ENCODE measurements around the gene OLFML2A. TPM values are rescaled to one million over a fixed set of nuclear protein-coding genes. Genes with fewer than 3 reads are reported as not detected.
A peak's percentile ranks its signal among the peaks of the same experiment; 100 is the strongest.
"Not testable (repeated sequence)": the region's sequence is repeated elsewhere in the genome, so short reads cannot be mapped to it uniquely, and the experiment has no call there.

The OLFML2A gene
- polyA plus RNA-seq, 1 donor = 11.7 TPM

DNA sequence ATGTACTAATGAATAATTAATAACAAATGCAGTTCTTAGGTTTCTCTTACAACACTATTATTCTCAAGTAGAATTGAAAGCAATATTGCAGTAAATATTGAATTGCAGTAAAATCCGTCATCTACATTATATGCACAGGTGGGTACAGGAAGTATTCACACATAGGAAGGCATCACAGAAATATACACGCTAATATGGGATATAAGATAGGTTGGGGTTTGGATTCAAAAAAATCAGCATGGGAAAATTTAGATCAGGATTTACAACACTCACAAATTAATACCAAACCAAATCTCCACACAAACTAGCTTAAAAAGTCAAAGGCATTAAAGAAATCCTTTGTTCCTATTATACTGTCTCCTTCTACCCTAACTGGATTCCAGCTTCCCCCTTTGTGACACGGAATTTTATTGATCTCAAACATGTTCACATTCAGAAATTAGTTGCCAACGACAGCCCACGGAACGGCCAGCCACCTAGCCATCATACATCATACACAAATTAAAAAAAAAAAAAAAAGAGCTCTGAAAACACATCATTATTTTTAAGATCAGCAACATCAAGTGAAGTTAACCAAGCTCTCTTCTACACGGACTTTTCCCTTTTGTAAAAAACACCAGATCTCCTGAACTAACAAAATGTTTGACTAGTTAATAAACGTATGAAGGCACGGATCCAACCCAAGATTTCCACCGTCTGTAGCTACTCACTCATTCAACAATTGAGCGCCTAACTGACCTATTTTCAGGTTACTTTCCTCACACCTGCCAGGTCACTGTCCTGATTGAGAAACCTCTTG is 8.0 kb upstream of the OLFML2A start:
- H3K4me1 ChIP-seq (ENCODE audit: control insufficient read depth, insufficient read depth, low read length) = no peaks in the 10 kb centered on the region
- peaks cover 14% of the 10 kb centered on the region for H3K27me3 ChIP-seq (ENCODE audit: control insufficient read depth, insufficient read depth, low read length)
- peak overlapping the region; percentile 74 for H3K4me3 ChIP-seq (ENCODE audit: low read length)
- peak overlapping the region; percentile 83 for H3K27ac ChIP-seq (ENCODE audit: low read length)
- peak in 1 of 2 donors; percentile 28 for DNase-seq
- no peaks in the 10 kb centered on the region for H3K36me3 ChIP-seq (ENCODE audit: control insufficient read depth, insufficient read depth, low read length)
- 20% methylated on average over 1 of the region's 11 CpGs for WGBS (ENCODE audit: insufficient coverage, low lambda C conversion rate)
- no peaks in the 10 kb centered on the region for H3K9me3 ChIP-seq (ENCODE audit: control insufficient read depth, low read depth, low read length)

DNA sequence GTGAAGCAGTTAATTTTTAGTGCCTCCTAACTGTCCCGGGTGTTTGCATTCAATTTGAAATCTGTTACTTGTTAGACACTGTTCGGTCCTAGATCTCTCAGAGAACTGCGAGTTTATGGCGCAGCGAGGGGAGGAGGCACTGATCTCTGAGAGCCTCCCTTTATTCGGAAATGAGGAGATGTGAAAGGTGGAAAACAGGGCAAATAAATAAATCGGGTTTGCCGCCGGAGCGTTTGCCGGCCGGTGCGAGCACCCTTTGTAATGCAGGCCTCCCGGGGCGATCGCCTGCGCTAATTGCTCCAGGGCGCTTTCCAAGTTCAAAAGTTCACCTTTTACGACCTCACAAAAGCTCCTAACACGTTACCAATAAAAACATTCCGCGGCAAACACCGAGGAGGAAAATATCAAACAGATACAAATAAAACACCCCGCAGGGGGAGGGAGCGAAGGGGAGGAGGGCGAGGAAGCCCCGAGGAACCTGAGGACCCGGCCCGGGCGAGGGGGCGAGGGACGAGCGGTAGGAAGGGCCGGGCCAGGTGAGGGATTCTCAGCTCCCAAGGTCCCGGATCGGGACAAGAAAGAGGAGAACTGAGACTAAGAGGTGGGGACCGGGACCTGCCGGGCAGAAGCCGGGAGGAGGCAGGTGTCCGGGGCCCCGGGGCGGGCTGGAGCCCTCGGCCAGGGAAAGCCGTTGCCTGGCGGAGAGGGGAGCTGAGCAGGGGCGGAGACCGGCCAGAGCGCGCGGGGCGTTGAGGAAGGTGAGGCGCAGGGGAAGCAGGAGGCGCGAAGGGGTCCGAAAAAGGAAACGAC is 7.2 kb upstream of the OLFML2A start:
- no peaks in the 10 kb centered on the region for H3K9me3 ChIP-seq (ENCODE audit: control insufficient read depth, low read depth, low read length)
- no peaks in the 10 kb centered on the region for H3K4me1 ChIP-seq (ENCODE audit: control insufficient read depth, insufficient read depth, low read length)
- H3K4me3 ChIP-seq (ENCODE audit: low read length) = peak overlapping the region; percentile 74
- DNase-seq = peak; percentile 57 to 85
- H3K27ac ChIP-seq (ENCODE audit: low read length) = peak overlapping the region; percentile 83
- 0% methylated on average over 3 of the region's 56 CpGs for WGBS (ENCODE audit: insufficient coverage, low lambda C conversion rate)
- H3K27me3 ChIP-seq (ENCODE audit: control insufficient read depth, insufficient read depth, low read length) = peaks cover 14% of the 10 kb centered on the region
- no peaks in the 10 kb centered on the region for H3K36me3 ChIP-seq (ENCODE audit: control insufficient read depth, insufficient read depth, low read length)

DNA sequence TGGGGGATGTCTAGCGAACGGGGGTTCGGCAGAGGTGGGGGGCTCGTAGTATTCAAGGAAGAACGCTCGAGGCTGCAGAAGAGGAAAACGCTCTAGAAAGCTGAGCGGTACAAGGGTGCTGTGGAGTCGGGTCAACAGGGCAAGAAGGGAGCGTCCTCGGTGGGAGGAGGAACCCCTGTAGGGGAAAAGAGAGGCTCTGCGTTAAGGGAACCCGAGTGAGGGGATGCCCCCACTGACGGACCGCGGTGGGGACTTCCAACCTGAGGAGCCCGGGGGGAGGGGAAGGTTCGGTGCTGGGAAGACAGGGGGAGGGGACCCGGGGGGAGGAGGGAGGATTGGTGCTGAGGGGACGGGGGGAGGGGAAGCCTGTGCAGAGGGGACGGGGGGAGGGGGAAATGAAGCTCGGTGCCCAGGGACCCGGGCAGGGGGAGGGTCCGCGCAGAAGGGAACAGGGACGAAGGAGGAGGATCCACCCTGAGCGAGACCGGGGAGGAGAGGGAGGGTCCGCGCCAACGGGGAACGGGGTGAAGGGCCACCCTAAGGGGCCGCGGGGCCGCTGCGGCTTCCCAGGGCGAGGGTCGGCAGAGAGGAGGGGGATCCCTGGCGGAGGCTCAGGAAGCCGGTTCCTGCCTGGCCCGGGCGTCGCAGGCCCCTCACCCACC is 6.4 kb upstream of the OLFML2A start:
- no CpG with 5 or more reads among the region's 43 CpGs for WGBS (ENCODE audit: insufficient coverage, low lambda C conversion rate)
- peak overlapping the region; percentile 83 for H3K27ac ChIP-seq (ENCODE audit: low read length)
- peak overlapping the region; percentile 74 for H3K4me3 ChIP-seq (ENCODE audit: low read length)
- DNase-seq = peak; percentile 33 to 65
- no peaks in the 10 kb centered on the region for H3K9me3 ChIP-seq (ENCODE audit: control insufficient read depth, low read depth, low read length)
- no peaks in the 10 kb centered on the region for H3K36me3 ChIP-seq (ENCODE audit: control insufficient read depth, insufficient read depth, low read length)
- peaks cover 16% of the 10 kb centered on the region for H3K27me3 ChIP-seq (ENCODE audit: control insufficient read depth, insufficient read depth, low read length)
- no peaks in the 10 kb centered on the region for H3K4me1 ChIP-seq (ENCODE audit: control insufficient read depth, insufficient read depth, low read length)

DNA sequence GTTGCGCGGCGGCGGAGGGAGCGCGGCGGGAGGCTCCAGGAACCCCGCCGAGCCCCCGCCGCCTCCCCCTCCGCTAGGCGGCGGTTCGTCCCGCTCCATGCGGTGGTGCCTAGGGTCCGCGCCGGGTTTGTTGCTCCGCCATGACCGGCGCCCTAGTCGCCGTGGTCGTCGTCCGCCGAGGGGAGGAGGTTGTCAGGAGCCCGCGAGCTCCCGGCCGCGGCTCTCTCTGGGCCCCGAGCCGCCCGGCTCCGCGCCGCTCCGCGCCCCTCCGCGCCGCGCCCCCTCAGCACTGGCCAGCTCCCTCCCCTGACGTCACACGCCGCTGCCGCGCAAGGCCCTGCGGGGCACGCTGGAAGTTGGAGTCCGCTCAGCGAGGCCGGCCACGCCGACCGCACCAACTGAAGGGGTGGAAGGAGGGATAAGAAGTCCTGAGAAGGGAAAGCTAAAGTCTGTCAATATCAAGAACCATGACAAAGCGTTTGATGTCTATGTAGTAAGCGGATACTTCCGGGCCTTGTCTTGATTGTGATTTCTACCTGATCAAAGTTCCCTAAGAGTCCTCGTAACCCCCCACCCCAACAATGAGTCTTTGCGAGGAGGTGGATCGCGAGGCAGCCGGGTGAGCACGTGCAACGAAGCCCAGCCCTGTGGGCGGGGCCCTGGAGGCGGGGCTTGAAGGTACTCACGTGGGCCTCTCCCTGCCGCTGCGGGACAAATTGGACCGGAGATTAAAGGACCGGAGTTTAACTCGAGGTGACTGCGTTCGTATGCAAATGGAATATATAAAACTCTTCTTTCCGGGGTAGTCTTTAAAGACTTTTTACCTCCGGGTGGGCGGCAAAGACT is 5.7 kb upstream of the OLFML2A start, which contains the start of gene NR6A1:
Gene NR6A1 (minus strand): TSS at position 291 of the 846 bp plus-strand sequence.
- Histone ChIP-seq H3K27me3 (ENCODE audit: control insufficient read depth, insufficient read depth, low read length) (peaks cover 23% of the 10 kb centered on the region), H3K4me1 (ENCODE audit: control insufficient read depth, insufficient read depth, low read length) (no peaks in the 10 kb centered on the region), H3K4me3 (ENCODE audit: low read length) (peak within 1 kb of the TSS; percentile 74), H3K9me3 (ENCODE audit: control insufficient read depth, low read depth, low read length) (no peaks in the 10 kb centered on the region), H3K36me3 (ENCODE audit: control insufficient read depth, insufficient read depth, low read length) (no peaks in the 10 kb centered on the region), H3K27ac (ENCODE audit: low read length) (peak within 1 kb of the TSS; percentile 83)
- no CpG with 5 or more reads among the region's 82 CpGs for WGBS (ENCODE audit: insufficient coverage, low lambda C conversion rate)
- peak; percentile 96 to 99 for DNase-seq

DNA sequence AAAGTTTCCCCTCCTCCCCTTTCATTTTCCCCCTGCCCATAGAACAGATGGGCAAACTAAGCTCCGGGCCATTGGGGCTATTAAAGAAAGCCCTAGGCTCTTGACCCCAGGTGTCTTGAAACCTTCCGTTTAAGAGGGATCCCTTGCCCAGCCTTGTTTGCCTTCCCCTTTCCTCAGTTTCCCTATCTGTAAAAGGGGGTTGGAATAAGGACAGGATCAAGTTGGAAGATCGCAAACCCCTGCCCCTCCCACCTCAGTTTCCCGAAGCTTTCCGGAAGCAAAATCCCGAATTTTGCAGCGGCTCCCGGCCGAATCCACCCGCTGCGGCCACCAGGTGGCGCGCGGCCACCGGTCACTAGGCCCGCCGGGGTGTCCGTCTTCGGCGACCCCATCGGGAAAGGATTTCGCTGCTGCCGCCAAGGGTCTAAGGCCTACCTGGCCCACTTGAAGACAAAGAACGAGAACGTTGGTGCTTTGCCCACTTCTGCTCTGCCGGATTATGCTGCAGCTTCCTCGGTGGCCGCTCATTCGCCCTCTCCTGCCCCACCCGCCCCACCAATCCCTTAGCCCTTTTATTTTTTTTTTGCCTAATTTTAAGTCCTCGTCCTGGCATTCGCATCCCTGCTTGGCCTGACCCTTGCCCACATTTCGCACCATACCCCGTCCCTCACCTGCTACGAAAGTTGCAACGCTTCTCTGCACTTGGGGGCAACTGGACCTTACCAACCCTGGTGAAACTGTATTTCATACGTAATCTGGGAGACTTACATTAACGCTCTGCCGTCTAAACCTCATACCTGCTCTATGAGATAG is 4.9 kb upstream of the OLFML2A start:
- H3K4me1 ChIP-seq (ENCODE audit: control insufficient read depth, insufficient read depth, low read length) = peaks cover 4% of the 10 kb centered on the region
- H3K36me3 ChIP-seq (ENCODE audit: control insufficient read depth, insufficient read depth, low read length) = no peaks in the 10 kb centered on the region
- no CpG with 5 or more reads among the region's 39 CpGs for WGBS (ENCODE audit: insufficient coverage, low lambda C conversion rate)
- H3K27ac ChIP-seq (ENCODE audit: low read length) = peak overlapping the region; percentile 27
- peaks cover 29% of the 10 kb centered on the region for H3K27me3 ChIP-seq (ENCODE audit: control insufficient read depth, insufficient read depth, low read length)
- H3K4me3 ChIP-seq (ENCODE audit: low read length) = peak overlapping the region; percentile 65
- DNase-seq = peak; percentile 48 to 73
- H3K9me3 ChIP-seq (ENCODE audit: control insufficient read depth, low read depth, low read length) = no peaks in the 10 kb centered on the region

DNA sequence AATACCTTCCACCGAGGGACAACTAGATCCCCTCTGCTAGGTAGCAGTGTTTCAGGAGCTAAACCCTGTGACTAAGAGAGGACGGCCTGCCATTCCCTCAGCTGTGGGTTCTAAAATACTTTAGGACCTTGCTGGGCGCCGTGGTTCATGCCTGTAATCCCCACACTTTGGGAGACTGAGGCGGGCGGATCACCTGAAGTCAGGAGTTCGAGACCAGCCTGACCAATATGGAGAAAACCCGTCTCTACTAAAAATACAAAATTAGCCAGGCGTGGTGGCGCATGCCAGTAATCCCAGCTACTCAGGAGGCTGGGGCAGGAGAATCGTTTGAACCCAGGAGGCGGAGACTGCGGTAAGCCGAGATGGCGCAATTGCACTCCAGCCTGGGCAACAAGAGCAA is 4.1 kb upstream of the OLFML2A start:
- H3K27ac ChIP-seq (ENCODE audit: low read length); H3K4me1 ChIP-seq (ENCODE audit: control insufficient read depth, insufficient read depth, low read length); H3K4me3 ChIP-seq (ENCODE audit: low read length); DNase-seq; H3K9me3 ChIP-seq (ENCODE audit: control insufficient read depth, low read depth, low read length); H3K36me3 ChIP-seq (ENCODE audit: control insufficient read depth, insufficient read depth, low read length): not testable (repeated sequence)
- 60% methylated on average over 1 of the region's 15 CpGs for WGBS (ENCODE audit: insufficient coverage, low lambda C conversion rate)
- H3K27me3 ChIP-seq (ENCODE audit: control insufficient read depth, insufficient read depth, low read length) = peaks cover 34% of the 10 kb centered on the region

DNA sequence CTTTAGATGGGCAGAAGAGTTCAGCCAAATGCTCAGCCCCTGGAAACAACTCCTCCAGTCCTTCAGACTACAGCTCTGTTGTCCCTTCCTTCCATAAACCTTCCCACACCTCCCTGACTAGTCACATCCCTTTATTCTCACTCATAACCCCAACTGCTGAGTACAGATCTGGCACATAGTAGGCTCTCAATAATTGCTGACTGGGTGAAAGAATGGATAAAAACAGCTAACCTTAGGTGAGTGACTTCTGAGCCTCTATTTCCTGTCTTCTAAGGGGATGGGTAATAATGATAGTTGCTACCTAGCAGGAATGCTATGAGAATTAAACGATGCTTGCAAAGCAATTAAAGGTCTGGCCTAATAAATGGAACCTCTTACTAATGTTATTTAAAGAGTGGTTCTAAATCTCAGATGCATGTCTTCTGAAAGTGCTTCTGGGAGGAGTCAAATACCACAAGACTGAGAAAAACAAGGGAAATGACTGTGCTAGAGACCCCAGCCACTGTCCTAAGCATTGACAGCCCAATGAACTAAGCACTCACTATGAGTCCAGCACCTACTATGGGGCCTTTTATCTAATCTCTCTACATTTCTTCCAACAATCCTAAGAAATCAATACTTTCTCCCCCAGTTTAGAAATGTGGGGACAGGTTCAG is 3.3 kb upstream of the OLFML2A start:
- Histone ChIP-seq H3K4me3 (ENCODE audit: low read length) (no peak overlapping the region), H3K9me3 (ENCODE audit: control insufficient read depth, low read depth, low read length) (no peaks in the 10 kb centered on the region), H3K27me3 (ENCODE audit: control insufficient read depth, insufficient read depth, low read length) (peaks cover 37% of the 10 kb centered on the region), H3K27ac (ENCODE audit: low read length) (no peak overlapping the region), H3K36me3 (ENCODE audit: control insufficient read depth, insufficient read depth, low read length) (no peaks in the 10 kb centered on the region), H3K4me1 (ENCODE audit: control insufficient read depth, insufficient read depth, low read length) (peaks cover 8% of the 10 kb centered on the region)
- WGBS (ENCODE audit: insufficient coverage, low lambda C conversion rate) = no CpG with 5 or more reads among the region's 1 CpG
- DNase-seq = no peak

DNA sequence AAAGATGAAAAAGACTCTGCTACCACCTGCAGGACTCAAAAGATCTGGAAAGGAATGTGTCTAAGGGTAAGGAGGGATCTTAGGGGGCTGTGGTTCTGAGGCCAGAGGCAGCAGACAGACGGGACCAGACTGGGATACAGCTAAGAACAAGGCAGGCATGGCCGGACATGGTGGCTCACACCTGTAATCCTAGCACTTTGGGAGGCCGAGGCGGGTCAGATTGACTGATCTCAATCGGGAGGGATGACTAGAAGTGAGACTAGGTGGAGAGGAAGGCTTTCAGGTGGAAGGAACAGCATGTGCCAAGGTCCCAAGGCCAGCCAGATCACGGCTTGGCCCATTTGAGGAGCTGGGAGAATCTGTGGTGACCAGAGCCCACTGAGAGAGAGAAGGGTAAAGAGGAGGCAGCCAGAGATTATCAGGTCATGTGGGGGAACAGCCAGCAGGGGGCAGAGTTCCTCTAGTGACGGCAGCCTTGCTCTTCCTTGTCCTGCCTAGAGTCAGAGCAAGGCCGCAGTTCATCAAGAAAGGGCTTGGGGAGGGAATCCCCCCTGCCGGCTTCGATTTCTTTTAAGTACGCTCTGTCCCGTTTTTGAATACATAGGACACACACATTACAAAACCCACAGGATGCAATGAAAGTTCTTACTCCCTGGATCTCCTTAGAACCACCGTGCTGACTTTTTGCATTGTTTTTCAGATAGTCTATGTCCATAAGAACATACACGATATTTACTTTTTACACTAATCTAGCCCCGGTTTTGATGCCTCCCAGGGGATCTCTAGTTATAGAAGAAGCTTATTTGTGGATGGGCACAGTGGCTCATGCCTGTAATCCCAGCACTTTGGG is 2.6 kb upstream of the OLFML2A start:
- Histone ChIP-seq H3K4me3 (ENCODE audit: low read length) (no peak overlapping the region), H3K9me3 (ENCODE audit: control insufficient read depth, low read depth, low read length) (no peaks in the 10 kb centered on the region), H3K4me1 (ENCODE audit: control insufficient read depth, insufficient read depth, low read length) (peaks cover 8% of the 10 kb centered on the region), H3K27me3 (ENCODE audit: control insufficient read depth, insufficient read depth, low read length) (peaks cover 39% of the 10 kb centered on the region), H3K36me3 (ENCODE audit: control insufficient read depth, insufficient read depth, low read length) (no peaks in the 10 kb centered on the region), H3K27ac (ENCODE audit: low read length) (no peak overlapping the region)
- WGBS (ENCODE audit: insufficient coverage, low lambda C conversion rate) = 100% methylated on average over 1 of the region's 15 CpGs
- DNase-seq = peak; percentile 64 to 70
